ENCODE results near the gene MFSD1.

The MFSD1 gene

GRCh38 chr3:158820521-158820920 lies 18.7 kb downstream of the MFSD1 start:
- no peak for DNase-seq

GRCh38 chr3:158821847-158822246 lies 20.0 kb downstream of the MFSD1 start:
- DNase-seq: no peak

GRCh38 chr3:158823426-158823825 lies 21.6 kb downstream of the MFSD1 start:
- no peak for DNase-seq

- DNase-seq: no peak
These were observed 25.9 kb downstream of the MFSD1 start for GRCh38 chr3:158827773-158828172.

GRCh38 chr3:158830391-158830790 lies 28.5 kb downstream of the MFSD1 start:
- DNase-seq: no peak

- DNase-seq: no peak
These were observed 30.0 kb downstream of the MFSD1 start for GRCh38 chr3:158831861-158832260.

- DNase-seq: no peak
These were observed 33.8 kb downstream of the MFSD1 start for GRCh38 chr3:158835631-158836030.

- no peak for DNase-seq
These were observed 34.5 kb downstream of the MFSD1 start for GRCh38 chr3:158836312-158836711.

GRCh38 chr3:158837240-158837639 lies 35.4 kb downstream of the MFSD1 start:
- DNase-seq: no peak

- DNase-seq: no peak
These were observed 38.1 kb downstream of the MFSD1 start for GRCh38 chr3:158839966-158840365.

- no peak for DNase-seq
These were observed 39.5 kb downstream of the MFSD1 start for GRCh38 chr3:158841387-158841786.

GRCh38 chr3:158842976-158843375 lies 41.1 kb downstream of the MFSD1 start:
- no peak for DNase-seq

GRCh38 chr3:158845765-158846350 lies 44.0 kb downstream of the MFSD1 start:
- no peak for DNase-seq

GRCh38 chr3:158846803-158847451 lies 45.1 kb downstream of the MFSD1 start:
- no peak for DNase-seq

- DNase-seq: no peak
These were observed 45.6 kb downstream of the MFSD1 start for GRCh38 chr3:158847452-158847821.

- DNase-seq: no peak
These were observed 46.0 kb downstream of the MFSD1 start for GRCh38 chr3:158847885-158848284.

- DNase-seq: no peak
These were observed 47.9 kb downstream of the MFSD1 start for GRCh38 chr3:158849757-158850156.

- DNase-seq: no peak
These were observed 57.5 kb downstream of the MFSD1 start for GRCh38 chr3:158859362-158859761.

GRCh38 chr3:158863247-158863646 lies 61.4 kb downstream of the MFSD1 start:
- no peak for DNase-seq

GRCh38 chr3:158864492-158864891 lies 62.6 kb downstream of the MFSD1 start:
- DNase-seq: no peak

- no peak for DNase-seq
These were observed 73.8 kb downstream of the MFSD1 start for GRCh38 chr3:158875700-158876099.

Measured in stimulated activated CD4-positive, alpha-beta T cell treated with anti-CD3 and anti-CD28 coated beads, Interleukin-4, amount 100 ng/mL, for 1 hour (primary cell).